Measurements from ENCODE around the gene SLC12A8. TPM values are rescaled to one million over a fixed set of nuclear protein-coding genes. Genes with fewer than 3 reads are reported as not detected.

SLC12A8 gene
- total RNA-seq, 1 donor from 2014 or later, result 2.4 TPM

- DNase-seq (ENCODE audit: low spot score in 2 of 2), result no peak
- FAIRE-seq, result no peak
Measured at GRCh38 chr3:125058529-125058928, 154.0 kb downstream of the SLC12A8 start.

GRCh38 chr3:125057186-125057850, 155.2 kb downstream of the SLC12A8 start:
- DNase-seq (ENCODE audit: low spot score in 2 of 2) (no peak), FAIRE-seq (no peak)

GRCh38 chr3:125055913-125056745, 156.4 kb downstream of the SLC12A8 start, which contains the start of gene HEG1:
Gene HEG1 (minus strand): TSS chr3:125055997. CDS start chr3:125055890, 107 bp downstream.
- peak; percentile 91 to 93 for DNase-seq (ENCODE audit: low spot score in 2 of 2)
- no peak for FAIRE-seq

- FAIRE-seq (no peak), DNase-seq (ENCODE audit: low spot score in 2 of 2) (peak; percentile 67 to 76)
Measured at GRCh38 chr3:125055331-125055912, 157.1 kb downstream of the SLC12A8 start.

GRCh38 chr3:125054449-125055329, 157.9 kb downstream of the SLC12A8 start:
- FAIRE-seq, result no peak

GRCh38 chr3:125054062-125054448, 158.5 kb downstream of the SLC12A8 start:
- FAIRE-seq (no peak), DNase-seq (ENCODE audit: low spot score in 2 of 2) (no peak)

More at GRCh38 chr3:125054449-125055329, 157.9 kb downstream of the SLC12A8 start:
- peak in 1 of 2 donors; percentile 59 for DNase-seq (ENCODE audit: low spot score in 2 of 2)

- FAIRE-seq (no peak), DNase-seq (ENCODE audit: low spot score in 2 of 2) (no peak)
Measured at GRCh38 chr3:125053304-125053699, 159.2 kb downstream of the SLC12A8 start.

GRCh38 chr3:125052624-125053303, 159.8 kb downstream of the SLC12A8 start:
- no peak for DNase-seq (ENCODE audit: low spot score in 2 of 2)

GRCh38 chr3:125051715-125052581, 160.6 kb downstream of the SLC12A8 start:
- DNase-seq (ENCODE audit: low spot score in 2 of 2) (no peak), FAIRE-seq (no peak)

More at GRCh38 chr3:125052624-125053303, 159.8 kb downstream of the SLC12A8 start:
- FAIRE-seq, result no peak

GRCh38 chr3:125051205-125051604, 161.3 kb downstream of the SLC12A8 start:
- DNase-seq (ENCODE audit: low spot score in 2 of 2), result no peak
- no peak for FAIRE-seq

GRCh38 chr3:125050488-125051090, 162.0 kb downstream of the SLC12A8 start:
- DNase-seq (ENCODE audit: low spot score in 2 of 2) (no peak), FAIRE-seq (no peak)

GRCh38 chr3:125048282-125048681, 164.3 kb downstream of the SLC12A8 start:
- DNase-seq (ENCODE audit: low spot score in 2 of 2) (no peak), FAIRE-seq (no peak)

GRCh38 chr3:125045965-125046364, 166.6 kb downstream of the SLC12A8 start:
- FAIRE-seq (no peak), DNase-seq (ENCODE audit: low spot score in 2 of 2) (no peak)

GRCh38 chr3:125045194-125045593, 167.4 kb downstream of the SLC12A8 start:
- DNase-seq (ENCODE audit: low spot score in 2 of 2) (no peak), FAIRE-seq (no peak)

- FAIRE-seq (no peak), DNase-seq (ENCODE audit: low spot score in 2 of 2) (no peak)
Measured at GRCh38 chr3:125043599-125044151, 168.9 kb downstream of the SLC12A8 start.

- DNase-seq (ENCODE audit: low spot score in 2 of 2), result peak in 1 of 2 donors; percentile 55
Measured at GRCh38 chr3:125042725-125043406, 169.7 kb downstream of the SLC12A8 start.

More at GRCh38 chr3:125042725-125043406, 169.7 kb downstream of the SLC12A8 start:
- no peak for FAIRE-seq

Data from frontal cortex (tissue), 4 donors.